GM19238 (cell line): Measurements from ENCODE around the gene CX3CR1.

Source experiments
- DNase-seq: peaks from one replicate; pipeline ENCODE4 v3.0.0; 2011; ENCODE audit warnings: low spot score; ENCODE audit not compliant: insufficient read length

Gene CX3CR1

GRCh38 chr3:39291903-39292329 lies 12.1 kb upstream of the CX3CR1 start:
- DNase-seq, result peak; percentile 29

DNA sequence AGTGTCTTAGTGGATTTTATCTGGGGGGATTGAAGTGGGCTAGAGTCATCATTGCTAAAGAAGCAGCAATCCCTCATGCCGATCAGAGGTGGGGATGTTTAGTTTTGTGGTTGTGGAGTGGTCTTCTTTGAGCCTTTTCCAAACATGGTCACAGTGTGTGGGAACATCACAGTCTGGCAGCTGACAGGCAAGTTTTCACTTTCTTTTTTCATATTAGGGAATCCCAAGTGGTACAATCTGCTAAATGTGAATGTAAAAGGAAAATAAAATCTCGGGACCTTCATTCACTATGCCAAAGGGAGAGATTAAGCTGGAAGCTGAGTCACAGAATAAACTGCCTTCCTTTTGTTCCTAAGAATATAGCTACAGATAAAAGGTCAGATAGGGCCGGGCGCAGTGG lies 10.4 kb upstream of the CX3CR1 start:
- DNase-seq, result no peak

DNA sequence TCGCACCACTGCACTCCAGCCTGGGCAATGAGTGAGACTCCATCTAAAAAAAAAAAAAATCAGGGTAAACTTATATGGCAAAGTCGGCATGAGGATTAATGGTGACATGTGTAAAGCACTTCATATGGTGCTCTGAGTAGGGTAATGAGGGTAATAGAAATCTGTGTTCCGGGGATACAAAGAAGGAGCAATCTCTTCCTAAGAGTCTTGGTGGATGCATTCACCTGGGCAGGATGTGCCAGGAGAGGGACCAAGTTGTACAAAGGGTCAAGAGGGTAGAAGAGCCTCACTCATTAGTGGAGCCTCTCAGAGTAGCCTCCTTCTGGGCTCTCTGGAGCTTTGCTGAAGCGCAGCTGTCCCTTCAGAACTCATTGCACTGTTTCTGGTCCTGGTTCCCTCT lies 9.3 kb upstream of the CX3CR1 start:
- no peak for DNase-seq

GRCh38 chr3:39288300-39288808 lies 8.5 kb upstream of the CX3CR1 start:
- DNase-seq, result peak; percentile 95

DNA sequence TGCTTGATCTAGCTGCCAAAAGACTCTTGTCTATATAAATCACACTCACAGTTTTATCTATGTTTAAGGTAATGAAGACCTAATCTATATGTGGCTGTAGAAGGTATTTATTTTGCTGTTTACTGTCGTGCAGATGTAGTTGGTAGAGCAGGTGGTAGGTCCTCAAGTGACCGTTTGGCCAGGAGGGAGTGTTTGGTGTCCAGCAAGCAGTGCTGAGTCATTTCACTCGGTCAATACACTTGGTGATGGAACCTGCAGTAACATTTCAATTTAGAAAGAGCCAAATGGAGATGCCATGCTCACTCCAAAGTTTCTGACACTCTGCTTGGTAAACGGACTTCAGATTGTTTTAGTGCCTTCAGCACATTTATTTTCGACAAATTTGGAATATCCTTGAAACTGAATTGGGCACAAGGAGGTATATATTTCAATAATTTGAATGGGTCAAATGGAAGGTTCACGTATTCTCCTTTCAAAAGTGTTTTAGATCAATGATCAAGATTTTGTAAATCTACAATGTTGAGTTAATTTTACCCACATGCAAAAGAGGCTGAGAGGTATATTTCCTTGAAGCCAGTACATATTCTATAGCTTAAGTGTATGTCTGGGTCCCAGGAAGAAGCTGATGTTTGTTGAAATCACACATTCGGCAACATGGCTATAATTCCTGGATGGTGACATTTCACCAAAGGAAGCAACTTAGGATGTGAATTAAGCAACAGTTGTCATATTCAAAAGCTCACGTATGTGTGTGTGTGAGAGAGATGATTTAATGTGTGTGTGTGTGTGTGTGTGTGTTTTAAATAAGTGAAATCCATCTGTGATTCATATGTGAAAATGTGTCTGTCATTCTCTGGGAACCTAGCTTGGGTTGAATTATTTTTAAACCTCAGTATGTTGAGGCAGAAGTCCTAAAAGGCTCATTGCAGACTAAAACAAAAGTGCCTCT lies 7.7 kb upstream of the CX3CR1 start:
- no peak for DNase-seq

DNA sequence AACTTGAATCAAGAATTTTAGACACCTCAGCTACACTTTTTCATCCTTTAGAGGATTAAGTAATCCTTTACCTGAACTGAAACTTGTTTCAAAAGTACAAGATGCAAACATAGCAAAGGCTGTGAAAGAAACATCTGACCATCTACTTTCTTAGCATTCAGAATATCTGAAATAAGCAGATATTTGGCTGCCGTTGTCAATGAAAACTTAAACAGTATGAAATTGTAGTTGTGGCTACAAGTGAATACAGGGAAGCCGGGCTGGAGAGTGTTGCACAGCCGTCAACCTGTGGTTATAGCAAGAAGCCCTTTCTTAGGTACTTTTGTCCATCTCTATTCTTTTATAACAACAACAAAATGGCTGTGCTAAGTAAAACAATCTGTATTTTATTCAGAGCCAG lies 6.9 kb upstream of the CX3CR1 start:
- DNase-seq, result no peak

DNA sequence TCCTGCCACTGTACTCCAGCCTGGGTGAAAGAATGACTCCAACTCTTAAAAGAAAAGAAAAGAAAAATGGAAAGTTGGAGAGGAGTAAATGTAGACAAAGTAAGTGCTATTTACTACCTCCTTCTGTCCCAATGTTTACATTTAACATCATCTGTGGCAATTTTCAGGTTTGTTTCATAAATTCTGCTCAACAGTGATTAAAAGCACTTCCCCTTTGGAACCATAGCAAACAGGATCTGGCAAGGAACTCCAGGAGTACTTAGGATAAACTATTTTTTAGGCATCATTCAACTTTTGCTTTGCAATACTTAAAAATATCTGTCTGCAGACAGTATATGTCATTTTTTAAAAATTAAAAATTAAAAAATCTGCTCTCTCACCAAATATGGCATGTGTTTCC lies 5.5 kb upstream of the CX3CR1 start:
- no peak for DNase-seq

DNA sequence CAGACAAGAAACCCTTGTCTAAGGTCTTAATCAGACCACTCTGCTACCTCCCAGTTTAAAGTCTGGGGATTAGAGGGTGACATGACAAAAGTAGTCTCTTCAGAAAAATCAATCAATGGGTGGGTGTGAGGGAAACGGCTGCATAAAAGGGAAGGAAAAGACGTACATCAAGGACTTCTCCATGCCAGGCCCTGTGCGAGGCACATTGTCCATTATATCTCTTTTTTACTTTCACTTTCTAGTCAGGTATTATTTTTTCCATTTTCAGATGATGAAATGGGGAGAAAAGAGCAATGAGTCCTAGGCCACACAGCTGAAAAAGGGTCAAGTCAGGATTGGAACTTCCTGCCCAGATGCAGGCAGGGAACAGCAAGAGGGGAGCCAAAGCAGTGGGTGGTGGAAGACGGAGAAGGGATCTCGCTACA lies 4.6 kb upstream of the CX3CR1 start:
- no peak for DNase-seq

- DNase-seq, result no peak
These were observed 2.2 kb upstream of the CX3CR1 start for GRCh38 chr3:39282057-39282456.

- DNase-seq, result no peak
These were observed 1.7 kb upstream of the CX3CR1 start for GRCh38 chr3:39281533-39281932.

GRCh38 chr3:39280571-39280970 lies 735 bp upstream of the CX3CR1 start:
- DNase-seq, result no peak

DNA sequence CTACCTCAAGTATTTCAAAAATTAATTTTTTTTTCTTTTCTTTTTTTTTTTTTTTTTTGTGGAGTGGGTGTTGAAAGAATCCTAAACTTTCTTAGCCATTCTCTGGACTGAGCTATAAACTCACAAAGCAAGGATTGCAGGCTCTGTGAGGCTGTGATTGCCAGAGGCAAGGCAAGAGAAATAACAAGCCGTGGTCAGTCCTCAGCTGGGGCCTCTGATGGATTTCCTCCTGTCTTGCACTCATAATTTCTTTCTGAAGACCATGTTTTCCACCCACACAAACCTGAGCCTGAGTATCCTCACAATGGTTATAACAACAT lies 1.3 kb downstream of the CX3CR1 start:
- DNase-seq, result no peak

- no peak for DNase-seq
These were observed 1.8 kb downstream of the CX3CR1 start for GRCh38 chr3:39277893-39278615.

GRCh38 chr3:39276746-39277145 lies 3.1 kb downstream of the CX3CR1 start:
- DNase-seq, result no peak

DNA sequence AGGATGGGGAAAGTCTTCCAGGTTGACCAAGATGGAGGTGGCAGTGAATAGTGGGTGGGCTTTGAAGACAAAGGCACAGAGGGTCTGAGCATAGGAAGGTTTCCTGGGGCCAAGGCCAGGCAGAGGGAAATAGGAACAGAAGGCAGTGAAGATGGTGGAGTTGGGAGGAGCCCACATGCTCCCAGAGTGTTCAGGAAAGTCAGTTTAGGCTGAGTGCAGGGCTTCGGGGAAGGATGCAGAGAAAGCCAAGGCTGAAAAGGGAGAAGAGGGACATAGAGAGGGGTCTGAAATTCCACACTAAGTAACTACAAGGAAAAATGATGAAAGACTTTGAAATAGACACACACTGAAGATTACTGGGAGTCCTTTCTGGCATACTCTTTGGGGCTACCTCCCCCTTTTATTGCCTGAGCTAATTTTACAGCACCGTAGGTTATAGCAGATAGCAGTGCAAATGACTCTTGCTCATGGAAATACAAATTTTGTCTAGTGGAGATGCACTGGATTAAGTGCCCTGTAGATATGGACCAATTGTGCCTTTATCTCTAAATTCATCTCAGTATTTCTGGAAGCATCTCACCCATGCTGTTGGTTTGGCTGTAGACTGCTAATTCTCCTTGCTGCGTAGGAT lies 3.8 kb downstream of the CX3CR1 start:
- DNase-seq, result no peak

- no peak for DNase-seq
These were observed 4.8 kb downstream of the CX3CR1 start for GRCh38 chr3:39275052-39275451.

DNA sequence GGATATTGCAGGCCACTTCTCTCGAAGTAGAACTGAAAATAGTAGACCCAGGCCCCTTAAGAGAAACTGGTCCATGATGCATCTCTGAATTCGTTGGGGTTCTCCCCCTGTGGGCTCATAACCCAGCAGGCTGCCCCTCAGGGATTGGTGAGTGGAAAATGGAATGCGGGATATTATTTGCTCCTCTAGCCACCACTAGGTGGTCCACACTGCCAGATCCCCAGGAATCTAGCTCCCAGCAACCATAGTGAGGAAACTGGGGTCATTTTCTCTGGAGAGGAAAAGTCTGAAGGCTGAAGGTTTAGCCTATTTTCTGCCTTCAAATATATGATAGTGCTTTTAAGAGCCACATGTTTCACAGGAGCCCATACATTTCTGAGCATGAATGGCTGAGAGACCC lies 6.7 kb downstream of the CX3CR1 start:
- no peak for DNase-seq

DNA sequence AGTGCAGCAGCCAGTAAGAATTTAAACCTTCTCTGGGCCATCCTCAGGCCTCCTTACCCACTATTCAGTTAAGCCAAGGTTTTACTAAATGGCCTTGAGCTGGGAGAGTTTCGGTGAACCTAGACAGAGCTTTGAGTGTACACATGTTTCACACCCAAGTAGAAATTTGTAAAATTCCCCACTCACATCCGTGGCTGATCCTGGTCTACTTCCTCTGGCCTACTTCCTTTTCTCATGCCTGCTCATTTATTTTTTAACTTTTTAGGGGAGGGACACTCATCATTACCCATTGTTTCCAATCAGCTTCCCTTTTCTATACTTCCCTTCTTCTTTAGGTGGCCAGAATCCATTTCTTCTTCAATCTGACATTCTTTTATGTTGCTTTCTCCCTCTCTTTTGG lies 7.6 kb downstream of the CX3CR1 start:
- no peak for DNase-seq

DNA sequence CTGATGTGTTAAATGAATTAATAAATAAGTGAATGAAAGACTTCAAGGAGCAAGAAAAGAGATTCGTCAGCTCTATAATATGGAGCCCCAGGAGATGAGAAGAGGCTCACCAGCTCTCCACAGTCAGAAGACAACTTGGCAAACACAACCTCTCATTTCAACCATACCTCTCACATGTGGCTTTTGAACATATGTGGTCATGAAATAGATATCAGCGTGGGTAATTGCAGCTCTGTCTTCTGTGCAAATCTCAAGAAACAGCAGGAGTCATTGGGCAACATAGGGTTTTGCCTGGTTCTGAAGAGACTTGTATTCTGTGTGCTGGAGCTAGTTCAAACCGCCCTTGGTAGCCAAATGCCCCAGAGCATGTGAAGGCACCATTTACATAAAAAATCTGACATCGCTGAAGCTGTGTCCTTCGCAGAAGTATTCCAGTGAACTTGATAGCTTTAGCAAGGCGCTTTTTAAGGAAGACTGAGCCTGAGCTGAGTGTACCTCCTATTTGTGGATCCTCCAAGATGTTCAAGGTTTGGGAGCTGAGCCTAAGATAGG lies 8.4 kb downstream of the CX3CR1 start:
- DNase-seq, result no peak

- no peak for DNase-seq
These were observed 10.3 kb downstream of the CX3CR1 start for GRCh38 chr3:39269528-39269927.

DNA sequence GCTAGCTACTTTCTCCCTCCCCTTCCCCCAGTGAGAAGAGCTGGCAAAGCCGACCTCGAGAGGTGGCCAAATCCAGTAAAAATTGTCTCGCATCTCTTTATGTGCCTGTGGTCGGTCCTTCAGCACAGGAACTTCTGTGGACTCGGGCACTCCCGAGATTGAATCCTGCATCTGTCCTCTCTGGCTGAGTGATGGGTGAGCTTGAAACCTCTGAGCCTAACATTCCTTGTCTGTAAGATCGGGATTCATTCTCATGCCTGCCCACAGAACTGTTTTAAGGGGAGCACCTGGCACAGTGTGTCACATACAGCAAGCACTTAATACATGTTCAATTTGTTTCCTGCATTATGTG lies 11.3 kb downstream of the CX3CR1 start:
- no peak for DNase-seq
